HG02981 (cell line): ENCODE results near the gene NBPF11.
"Not testable (repeated sequence)": the region's sequence is repeated elsewhere in the genome, so short reads cannot be mapped to it uniquely, and the experiment has no call there.

Source experiments
- ATAC-seq: cut with Tn5 transposase; IDR thresholded peaks from one replicate; pipeline ENCODE4 v1.9.1; 2021; ENCODE audit warnings: mild to moderate bottlenecking, moderate library complexity; ENCODE audit not compliant: unreplicated experiment

NBPF11 gene, protein sequence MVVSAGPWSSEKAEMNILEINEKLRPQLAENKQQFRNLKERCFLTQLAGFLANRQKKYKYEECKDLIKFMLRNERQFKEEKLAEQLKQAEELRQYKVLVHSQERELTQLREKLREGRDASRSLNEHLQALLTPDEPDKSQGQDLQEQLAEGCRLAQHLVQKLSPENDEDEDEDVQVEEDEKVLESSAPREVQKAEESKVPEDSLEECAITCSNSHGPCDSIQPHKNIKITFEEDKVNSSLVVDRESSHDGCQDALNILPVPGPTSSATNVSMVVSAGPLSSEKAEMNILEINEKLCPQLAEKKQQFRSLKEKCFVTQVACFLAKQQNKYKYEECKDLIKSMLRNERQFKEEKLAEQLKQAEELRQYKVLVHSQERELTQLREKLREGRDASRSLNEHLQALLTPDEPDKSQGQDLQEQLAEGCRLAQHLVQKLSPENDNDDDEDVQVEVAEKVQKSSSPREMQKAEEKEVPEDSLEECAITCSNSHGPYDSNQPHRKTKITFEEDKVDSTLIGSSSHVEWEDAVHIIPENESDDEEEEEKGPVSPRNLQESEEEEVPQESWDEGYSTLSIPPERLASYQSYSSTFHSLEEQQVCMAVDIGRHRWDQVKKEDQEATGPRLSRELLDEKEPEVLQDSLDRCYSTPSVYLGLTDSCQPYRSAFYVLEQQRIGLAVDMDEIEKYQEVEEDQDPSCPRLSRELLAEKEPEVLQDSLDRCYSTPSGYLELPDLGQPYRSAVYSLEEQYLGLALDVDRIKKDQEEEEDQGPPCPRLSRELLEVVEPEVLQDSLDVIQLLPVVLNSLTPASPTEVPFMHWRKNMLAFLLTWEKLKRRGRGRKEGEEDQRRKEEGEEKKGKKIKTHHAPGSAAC

DNA sequence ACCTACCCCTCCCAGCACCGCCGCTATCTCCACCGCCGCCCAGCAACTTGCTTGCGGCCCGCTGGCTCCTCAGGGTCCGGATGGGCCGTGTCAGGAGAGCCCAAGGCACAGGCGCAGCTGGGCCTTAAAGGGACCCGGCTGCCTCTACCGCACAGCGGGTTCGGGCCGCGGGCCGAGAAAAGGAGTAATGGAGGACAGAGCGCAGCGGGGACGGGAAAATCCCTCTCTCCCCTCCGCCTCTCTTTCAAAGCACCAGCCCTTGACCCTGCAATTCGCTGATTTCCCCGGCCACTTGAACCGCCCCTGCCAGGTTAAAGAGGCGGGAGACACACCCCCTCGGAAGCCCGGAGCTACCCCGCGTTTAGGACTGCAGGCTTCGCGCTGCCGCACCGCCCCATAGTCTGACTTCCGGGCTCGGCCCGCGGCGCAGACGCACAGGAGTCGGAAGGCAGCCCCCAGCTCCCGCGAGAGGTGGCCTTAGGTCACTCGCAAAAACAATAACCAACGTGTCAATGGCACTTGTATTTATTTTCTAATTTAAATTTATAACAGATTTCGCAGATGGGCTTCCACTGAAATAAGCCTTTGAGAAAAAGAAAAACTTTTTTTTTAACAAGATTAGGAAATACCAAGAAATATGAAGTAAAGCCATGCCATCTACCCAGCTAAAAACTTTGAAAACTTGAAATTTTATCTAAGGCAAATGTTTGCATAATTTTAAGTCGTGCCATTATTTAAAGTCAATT lies at the start of gene NBPF11:
TSS of gene NBPF11 (minus strand) at position 371 of the 746 bp plus-strand sequence. CDS start 25,278 bp downstream, outside the sequence.
- peak; percentile 81 for ATAC-seq

DNA sequence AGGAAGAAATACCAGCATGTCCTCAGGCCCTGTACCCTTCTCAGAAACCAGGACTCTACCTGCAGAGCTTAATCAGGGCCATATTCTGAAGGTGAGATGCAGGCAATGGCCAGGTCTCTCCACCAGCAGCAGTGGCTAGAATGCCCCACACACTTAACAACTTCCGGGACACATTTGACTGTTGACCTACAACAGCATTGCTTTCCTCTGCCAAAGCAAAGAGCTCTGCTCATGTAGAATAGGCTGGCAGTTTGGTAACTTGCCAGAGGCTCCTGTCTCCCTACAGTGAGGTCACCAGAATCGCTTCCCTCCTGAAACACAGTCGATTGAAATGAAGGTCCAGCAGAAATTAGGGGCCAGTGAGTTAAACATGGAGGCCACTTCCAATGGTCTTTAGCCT lies 45.3 kb upstream of the NBPF11 start:
- not testable (repeated sequence) for ATAC-seq

DNA sequence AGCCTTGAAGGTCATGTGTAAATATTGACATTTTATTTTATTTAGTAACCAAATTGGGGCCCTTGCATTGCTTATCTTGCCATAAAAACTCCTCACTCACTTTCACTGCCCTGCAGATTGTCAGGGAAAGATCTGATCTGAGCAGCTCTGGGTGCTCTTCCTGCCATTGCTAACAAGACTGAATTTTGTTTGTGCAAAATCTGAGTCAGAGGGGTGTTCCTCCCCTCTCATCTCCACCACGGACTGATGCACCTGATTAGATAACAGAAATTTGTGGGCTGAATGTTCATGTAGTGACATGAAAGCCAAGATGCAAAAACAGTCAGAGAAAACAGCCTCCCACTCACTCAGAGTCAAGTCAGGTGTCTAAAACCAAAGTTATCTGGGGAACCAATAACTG lies 44.9 kb upstream of the NBPF11 start:
- not testable (repeated sequence) for ATAC-seq

DNA sequence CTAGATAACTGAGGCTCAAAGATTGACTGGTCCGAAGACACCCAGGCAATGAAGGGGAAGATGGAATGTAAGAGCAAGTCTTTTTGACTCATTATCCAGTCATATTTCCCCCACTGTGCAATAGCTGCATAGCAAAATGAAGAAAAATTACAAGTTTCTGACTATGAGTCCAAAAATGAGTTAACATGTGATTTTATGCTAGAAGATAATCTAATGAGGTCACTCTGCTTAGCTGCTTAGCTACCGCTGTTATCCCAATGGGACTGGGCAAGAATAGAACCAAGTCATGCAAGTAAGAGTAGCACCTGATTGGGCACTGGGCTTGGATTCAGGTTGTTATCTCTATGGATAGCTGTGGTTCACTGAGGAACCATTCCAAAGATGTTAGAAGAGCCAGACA lies 43.0 kb upstream of the NBPF11 start:
- ATAC-seq = not testable (repeated sequence)

DNA sequence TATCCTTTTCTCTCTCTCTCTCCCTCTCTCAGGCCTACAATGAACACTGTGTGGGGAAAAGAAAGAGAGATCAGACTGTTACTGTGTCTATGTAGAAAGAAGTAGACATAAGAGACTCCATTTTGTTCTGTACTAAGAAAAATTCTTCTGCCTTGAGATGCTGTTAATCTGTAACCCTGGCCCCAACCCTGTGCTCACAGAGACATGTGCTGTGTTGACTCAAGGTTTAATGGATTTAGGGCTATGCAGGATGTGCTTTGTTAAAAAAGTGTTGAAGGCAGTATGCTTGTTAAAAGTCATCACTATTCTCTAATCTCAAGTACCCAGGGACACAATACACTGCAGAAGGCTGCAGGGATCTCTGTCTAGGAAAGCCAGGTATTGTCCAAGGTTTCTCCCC lies 36.7 kb upstream of the NBPF11 start:
- ATAC-seq = not testable (repeated sequence)

DNA sequence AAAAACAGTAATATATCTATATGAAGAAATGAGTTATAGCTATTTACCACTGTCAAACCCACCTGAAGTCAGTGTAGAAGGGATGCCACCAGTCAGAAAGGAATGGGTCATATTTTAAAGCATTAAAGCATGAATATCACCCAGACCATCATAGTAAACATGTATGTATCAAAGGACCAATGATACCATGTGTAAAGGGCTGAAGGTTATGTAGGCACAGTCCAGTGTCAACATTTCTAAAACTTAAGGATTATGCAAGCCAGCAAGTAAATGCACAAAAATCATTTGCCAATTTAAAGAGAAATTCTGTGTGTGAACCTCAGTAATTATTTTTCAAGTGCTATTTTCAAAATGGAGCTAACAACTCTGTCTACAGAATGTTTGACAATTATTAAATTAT lies 26.6 kb upstream of the NBPF11 start:
- not testable (repeated sequence) for ATAC-seq

DNA sequence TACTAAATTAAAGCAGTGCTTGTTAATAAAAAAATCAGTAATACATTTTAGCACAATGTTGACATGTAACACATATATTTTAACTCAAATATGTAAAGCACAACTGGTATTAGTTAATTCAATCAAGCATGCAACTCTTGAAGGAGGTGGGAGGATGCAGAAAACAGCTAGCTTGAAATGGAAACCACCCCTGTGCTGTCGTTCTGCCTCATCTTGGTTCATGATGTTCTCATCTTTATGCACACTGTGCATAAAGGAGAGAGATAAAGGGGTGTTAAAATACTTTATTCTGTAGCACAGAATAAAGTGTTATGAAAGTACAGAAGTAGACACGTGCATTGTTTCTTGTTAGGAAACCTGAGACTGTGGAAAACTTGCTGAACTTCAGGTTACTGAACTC lies 23.3 kb upstream of the NBPF11 start:
- ATAC-seq = not testable (repeated sequence)

DNA sequence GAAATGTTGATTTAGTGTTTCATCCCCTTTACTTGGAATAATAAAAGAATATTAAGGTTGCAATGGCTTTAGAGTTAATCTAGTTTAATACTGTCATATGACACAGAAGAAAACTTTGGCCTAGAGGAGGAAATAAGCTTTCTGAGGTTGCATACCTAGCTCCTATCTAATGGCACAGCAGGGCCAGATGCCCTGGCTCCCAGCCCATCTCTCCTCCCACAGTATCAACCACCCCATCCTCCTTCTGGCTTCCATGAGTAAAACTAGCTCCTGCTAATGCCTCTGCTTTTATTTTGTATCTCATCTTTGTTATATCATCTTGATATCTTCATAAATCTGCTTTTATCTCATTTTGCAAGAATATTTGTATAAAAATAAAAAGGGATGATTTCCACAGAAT lies 19.9 kb upstream of the NBPF11 start:
- not testable (repeated sequence) for ATAC-seq

DNA sequence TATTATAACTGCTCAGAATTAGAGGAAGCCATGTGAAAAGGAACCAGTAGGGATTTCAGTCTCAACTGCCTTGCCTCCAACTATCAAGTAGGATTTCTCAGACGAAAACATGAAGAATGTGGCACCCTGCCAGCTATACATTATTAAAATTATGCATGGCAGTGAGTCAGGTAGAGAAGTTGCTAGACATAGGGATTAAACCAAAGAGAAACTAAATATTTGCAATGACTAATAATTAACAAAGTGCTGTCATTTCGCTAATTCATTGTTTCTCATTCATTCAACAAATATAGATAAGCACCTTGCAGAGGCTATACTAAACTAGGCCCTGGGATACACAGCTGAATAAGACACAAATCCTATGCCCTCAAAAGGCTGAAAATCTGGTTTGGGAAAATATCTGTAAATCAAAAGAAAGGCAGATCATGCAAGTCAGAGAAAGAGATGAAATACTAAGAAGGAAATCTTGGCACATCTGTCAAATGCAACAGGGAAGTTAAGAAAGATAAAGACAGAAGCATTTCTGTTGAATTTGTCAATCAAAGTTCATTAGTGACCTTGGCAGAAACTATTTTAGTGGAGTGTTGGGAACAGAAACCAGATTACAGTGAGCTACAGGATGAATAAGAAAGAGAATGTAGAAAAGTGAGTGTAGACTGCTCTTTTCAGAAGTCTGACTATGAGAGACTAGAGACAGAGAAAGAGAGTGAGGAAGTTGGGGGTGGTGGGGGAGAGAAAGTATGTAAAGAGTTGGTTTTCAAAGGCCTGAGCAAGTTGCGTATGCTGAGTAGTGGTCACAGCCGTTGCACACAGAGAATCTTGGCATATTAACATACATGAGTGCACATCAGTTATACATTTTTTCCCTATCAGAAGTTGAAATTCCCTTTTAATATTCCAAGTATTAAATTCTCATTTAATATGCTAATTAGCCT lies 14.7 kb upstream of the NBPF11 start:
- no peak for ATAC-seq

DNA sequence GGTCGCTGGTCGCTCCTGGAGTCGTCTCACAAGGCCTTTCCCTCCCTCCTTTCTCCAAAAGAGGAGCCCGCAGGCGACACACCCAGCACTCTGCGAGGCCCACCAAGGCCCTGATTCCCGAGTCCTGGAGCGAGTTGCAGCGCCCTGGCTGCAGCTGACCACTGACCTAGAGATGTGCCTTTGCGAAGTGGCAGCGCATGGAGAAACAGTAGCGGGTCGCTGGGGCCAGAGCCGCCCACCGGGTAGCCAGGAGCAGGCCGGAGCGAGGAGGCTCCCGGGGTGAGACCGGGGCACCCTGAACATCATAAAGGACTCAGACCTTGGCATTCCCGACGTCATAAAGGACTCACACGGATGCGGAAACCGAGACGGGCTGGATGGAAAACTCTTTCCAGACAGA lies 10.3 kb upstream of the NBPF11 start:
- ATAC-seq = no peak

DNA sequence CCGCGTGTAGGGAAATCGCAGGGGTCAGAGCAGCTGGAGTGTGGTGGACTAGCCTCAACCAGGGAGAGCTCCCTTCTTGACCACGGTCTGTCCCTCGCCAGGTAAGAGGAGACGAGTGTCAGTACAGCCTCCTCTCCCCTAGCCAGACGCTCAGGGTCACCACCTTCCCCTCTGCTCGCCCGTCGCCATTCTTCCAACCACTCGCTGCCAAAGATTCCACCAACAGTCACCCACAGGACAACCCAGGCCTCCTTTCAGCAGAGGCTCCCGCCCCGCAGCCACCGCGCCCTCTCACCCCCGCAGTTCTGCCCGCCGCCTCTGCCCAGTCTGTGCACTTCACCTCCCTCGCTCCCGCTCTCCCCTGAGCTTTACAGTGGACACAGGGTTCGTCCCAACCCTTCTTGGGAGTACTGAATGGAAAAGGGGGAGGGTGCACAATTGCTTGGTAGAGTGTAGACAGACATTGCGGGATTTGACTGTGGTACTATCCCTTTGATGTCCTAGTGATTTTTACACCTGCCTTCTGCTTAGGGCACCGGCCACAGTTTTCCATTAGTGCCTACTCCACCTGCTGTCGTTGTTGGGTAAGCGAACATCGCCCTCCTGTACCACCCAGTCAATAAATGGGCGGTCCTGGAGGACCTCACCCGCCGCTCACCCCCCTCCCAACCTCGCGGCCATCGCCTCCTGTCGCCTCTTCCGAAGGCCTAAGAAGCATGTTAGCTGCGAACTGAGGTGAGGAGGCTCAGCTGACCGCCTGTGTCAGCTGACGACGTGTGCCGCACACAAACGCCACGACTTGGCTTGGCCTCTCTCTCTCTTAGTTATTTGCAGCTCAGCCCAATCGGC lies 9.2 kb upstream of the NBPF11 start:
- no peak for ATAC-seq

DNA sequence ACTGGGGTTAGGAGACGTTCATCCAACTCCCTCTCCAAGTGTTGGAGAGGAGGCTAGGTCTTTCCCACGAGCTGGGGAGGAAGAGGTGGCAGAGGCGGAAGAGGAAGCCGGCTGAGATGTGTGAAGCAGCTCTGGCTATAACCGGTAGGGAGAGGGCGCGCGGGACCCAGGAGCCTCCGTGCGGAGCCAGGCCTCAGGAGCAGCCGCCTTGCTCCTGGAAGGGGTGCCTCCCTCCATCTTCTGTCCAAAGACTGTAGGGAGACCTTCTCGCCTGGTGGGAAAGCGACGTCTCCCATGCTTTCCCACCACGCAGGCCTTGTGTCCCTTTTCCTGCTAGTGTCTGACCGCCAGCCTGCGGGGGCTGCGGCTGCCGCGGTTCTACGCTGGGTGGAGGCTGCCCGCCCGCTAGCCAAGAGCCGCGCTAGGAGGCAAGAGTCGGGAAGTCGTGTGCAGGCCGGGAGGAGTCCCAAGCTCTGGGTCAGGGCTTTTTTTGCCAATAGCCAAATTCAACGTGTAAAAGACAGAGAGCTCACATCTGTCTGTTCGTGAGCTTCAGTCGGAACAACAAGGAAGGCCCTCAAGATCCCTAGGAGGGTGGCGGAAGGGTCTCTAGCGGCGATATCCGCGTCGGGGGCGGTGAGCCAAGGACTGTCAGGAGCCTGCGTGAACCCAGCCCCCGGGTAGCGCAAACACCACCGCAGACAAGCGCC lies 8.4 kb upstream of the NBPF11 start:
- ATAC-seq = no peak

DNA sequence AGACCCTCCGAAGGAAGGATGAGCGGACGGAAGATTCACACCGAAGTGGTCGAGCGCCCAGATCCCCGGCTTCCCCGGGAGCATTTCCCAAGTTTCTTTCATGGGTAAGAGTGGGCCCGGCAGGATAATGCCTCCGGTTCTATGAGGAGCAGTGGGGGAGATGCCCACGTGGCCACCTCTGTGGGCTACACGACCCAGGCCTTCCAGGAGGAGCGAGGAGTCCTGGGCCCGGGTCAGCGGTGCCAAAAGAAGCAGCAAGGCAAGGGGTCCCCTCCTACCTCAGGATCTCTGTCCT lies 7.9 kb upstream of the NBPF11 start:
- ATAC-seq = no peak

DNA sequence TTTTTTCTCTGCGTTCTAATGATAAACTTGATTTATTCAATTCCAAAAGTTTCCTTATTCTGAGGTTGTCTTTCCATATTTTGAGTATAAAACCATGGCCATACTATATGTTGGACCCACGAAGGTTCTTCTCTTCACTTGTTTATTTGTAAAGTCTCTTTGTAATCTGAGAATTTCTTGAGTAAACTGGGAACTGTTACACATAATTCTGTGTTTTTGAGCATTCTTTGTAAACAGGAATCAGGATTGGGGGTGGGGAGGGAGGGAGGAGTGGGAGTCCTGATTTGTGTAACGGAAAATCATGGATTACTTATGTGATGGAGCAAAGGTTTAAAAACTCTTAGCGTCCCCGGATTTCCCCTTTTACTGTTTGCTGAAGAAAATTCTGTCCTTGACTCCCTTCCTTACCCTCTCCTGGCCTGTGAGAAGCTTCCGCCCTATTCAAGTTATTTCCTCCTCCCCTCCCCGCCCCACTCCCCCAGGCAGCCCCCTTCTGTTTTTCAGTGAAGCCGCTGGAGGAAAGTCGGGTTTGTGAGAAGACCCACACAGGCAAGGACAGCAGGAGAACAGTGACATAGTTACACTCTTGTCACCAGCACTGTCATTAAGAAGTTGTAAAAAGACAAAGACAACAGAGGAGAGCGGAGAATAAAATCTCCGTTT lies 6.4 kb upstream of the NBPF11 start:
- ATAC-seq = no peak

DNA sequence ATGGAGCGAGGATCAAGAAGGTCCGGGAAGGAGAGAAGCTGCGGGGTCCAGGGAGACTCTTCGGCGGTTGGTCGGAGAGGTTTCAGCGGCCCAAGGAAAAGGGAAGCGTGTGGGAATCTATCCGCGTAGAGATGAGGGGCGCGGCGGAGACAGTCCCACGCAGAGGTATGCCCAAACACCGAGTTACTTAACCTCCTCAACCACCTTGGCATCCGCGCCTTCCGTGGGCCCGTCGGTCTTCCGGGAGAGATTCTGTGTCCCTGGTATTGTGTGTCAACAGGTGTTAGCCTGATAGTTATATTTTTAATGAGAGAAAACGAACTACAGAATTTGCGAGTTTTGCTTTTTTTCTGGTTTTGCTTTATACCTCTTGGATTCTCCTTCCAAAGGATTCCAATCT lies 5.7 kb upstream of the NBPF11 start:
- not testable (repeated sequence) for ATAC-seq

DNA sequence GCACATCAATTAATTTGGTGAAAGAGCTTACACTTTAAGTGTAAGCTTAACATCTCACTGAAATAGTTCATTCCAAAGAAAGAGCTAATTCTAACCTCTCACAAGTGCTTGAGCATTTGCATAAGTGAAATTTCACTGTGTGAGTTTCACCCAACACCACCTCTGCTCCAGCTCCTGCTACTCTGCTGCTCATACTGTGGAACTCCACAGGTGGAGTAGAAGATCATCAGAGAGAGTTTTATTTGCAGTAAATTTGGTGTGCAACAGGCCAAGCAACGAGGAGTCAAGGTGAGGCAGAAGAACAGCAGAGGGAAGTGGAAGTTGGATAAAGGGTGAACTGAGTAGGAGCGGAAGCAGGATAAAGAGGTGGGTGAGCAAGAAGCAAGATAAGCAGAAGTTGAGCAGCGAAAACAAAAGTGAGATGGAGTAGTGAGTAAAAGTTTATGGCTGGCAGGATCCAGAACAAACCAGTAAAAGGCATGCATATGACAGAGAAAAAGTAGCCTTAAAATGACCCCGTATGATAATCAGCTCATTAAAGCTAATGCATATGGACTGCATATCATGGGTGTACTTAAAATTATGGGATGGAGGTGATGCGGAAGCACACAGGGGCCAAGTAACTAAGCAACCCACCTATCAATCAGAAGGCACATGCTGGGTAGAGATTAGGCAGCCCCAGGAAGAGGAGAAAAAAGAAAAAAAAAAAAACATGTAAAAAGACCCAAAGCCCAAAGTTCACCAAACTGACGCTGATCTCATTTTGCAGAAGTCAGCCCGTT lies 3.6 kb upstream of the NBPF11 start:
- ATAC-seq = peak; percentile 35

DNA sequence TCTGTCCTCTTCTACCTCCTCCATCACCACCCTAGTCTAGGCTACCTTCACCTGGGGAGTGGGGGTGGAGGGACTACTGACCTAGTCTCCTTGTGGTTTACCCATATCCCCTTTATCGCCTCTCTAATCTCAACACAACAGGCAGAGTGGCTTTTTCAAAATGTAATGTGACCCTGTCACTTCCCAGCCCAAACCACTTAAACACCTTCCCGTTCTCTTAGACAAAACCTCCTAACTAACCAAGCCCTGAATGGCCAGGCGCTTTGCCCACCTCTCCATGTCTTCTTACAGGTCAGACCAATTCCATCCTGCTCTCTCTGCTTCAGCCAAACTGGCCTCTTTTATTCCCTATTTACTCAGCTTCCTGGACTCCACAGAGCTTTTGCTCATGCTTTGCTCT lies 714 bp upstream of the NBPF11 start:
- not testable (repeated sequence) for ATAC-seq
